SK-N-SH treated with all-trans-retinoic acid at 6 μM for 48 hours (cell line): ENCODE data around the gene DCTD.

Experiments used
- ISL1 ChIP-seq: fragments of 250-450 bp; sonication (Bioruptor Pico); IDR thresholded peaks from 2 replicates; pipeline ENCODE4 v2.1.2; 2022; ENCODE audit warnings: mild to moderate bottlenecking, moderate library complexity
- PATZ1 ChIP-seq: fragments of 250-450 bp; sonication (Bioruptor Pico); IDR thresholded peaks from 2 replicates; pipeline ENCODE4 v1.8.0; 2020; ENCODE audit warnings: mild to moderate bottlenecking, moderate library complexity, borderline replicate concordance
- PPARA ChIP-seq: fragments of 250-450 bp; sonication (Bioruptor Pico); IDR thresholded peaks from 2 replicates; pipeline ENCODE4 v1.5.0; 2020; ENCODE audit warnings: mild to moderate bottlenecking, borderline replicate concordance
- RARB ChIP-seq: fragments of 250-450 bp; sonication (Bioruptor Pico); IDR thresholded peaks from 2 replicates; pipeline ENCODE4 v1.8.0; 2021; ENCODE audit warnings: mild to moderate bottlenecking, moderate library complexity
- ZC3H10 ChIP-seq: fragments of 250-450 bp; sonication (Bioruptor Pico); IDR thresholded peaks from 2 replicates; pipeline ENCODE4 v1.5.1; 2021; ENCODE audit warnings: mild to moderate bottlenecking, moderate library complexity
- ZFP3 ChIP-seq: fragments of 250-450 bp; sonication (Bioruptor Pico); IDR thresholded peaks from 2 replicates; pipeline ENCODE4 v1.5.0; 2020; ENCODE audit warnings: mild to moderate bottlenecking, moderate library complexity
- ZFP30 ChIP-seq: fragments of 450-650 bp; formaldehyde crosslinking; IDR thresholded peaks from 2 replicates; pipeline ENCODE4 v1.5.0; 2022; ENCODE audit warnings: mild to moderate bottlenecking, moderate library complexity
- TF ChIP-seq, protein P1 (sequence below): fragments of 250-450 bp; sonication (Bioruptor Pico); IDR thresholded peaks from 2 replicates; pipeline ENCODE4 v1.5.1; 2020; ENCODE audit warnings: low read depth, mild to moderate bottlenecking, moderate library complexity

GRCh38 chr4:182937268-182938204, 20.4 kb upstream of the DCTD start:
- TF ChIP-seq PATZ1 (CRISPR knock-in tag): no peak
- no peak for TF ChIP-seq ZFP3
- TF ChIP-seq, protein P1, sequence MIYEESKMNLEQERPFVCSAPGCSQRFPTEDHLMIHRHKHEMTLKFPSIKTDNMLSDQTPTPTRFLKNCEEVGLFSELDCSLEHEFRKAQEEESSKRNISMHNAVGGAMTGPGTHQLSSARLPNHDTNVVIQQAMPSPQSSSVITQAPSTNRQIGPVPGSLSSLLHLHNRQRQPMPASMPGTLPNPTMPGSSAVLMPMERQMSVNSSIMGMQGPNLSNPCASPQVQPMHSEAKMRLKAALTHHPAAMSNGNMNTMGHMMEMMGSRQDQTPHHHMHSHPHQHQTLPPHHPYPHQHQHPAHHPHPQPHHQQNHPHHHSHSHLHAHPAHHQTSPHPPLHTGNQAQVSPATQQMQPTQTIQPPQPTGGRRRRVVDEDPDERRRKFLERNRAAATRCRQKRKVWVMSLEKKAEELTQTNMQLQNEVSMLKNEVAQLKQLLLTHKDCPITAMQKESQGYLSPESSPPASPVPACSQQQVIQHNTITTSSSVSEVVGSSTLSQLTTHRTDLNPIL (CRISPR knock-in tag): no peak
- TF ChIP-seq PPARA (CRISPR knock-in tag): no peak
- TF ChIP-seq RARB (CRISPR knock-in tag): no peak
- TF ChIP-seq ISL1: no peak
- no peak for TF ChIP-seq ZFP30
- TF ChIP-seq ZC3H10: no peak
